ENCODE results near the gene ADGRD1. TPM values are rescaled to one million over a fixed set of nuclear protein-coding genes. Genes with fewer than 3 reads are reported as not detected.

ADGRD1 gene
- total RNA-seq, 1 donor from 2014 or later, result 35.8 TPM

- TF ChIP-seq POLR2A (IDR thresholded peaks at IDR 0.05) (no peak), POLR2AphosphoS5 (IDR thresholded peaks at IDR 0.05; ENCODE audit: insufficient read depth in 1 of 2, low read depth in 1 of 2) (no peak), CTCF (IDR thresholded peaks at IDR 0.05) (no peak)
- no peak for DNase-seq (ENCODE audit: extremely low spot score in 2 of 2)
- H3K27ac ChIP-seq, result no peak overlapping the region
- no peaks in the 10 kb centered on the region for H3K9me3 ChIP-seq
- no peak overlapping the region for H3K4me3 ChIP-seq
- no peaks in the 10 kb centered on the region for H3K27me3 ChIP-seq
- no peaks in the 10 kb centered on the region for H3K4me1 ChIP-seq
- H3K36me3 ChIP-seq, result no peaks in the 10 kb centered on the region
- intact Hi-C loops (cut with DNase I), result no loop called here
Measured at GRCh38 chr12:131054345-131055092, 100.8 kb downstream of the ADGRD1 start.

GRCh38 chr12:131055093-131055465 lies 101.4 kb downstream of the ADGRD1 start:
- intact Hi-C loops (cut with DNase I), result no loop called here
- no peaks in the 10 kb centered on the region for H3K9me3 ChIP-seq
- H3K27me3 ChIP-seq, result no peaks in the 10 kb centered on the region
- TF ChIP-seq POLR2AphosphoS5 (IDR thresholded peaks at IDR 0.05; ENCODE audit: insufficient read depth in 1 of 2, low read depth in 1 of 2) (no peak), POLR2A (IDR thresholded peaks at IDR 0.05) (no peak), CTCF (IDR thresholded peaks at IDR 0.05) (no peak)
- H3K4me3 ChIP-seq, result no peak overlapping the region
- no peaks in the 10 kb centered on the region for H3K4me1 ChIP-seq
- DNase-seq (ENCODE audit: extremely low spot score in 2 of 2), result no peak
- H3K36me3 ChIP-seq, result no peaks in the 10 kb centered on the region
- H3K27ac ChIP-seq, result no peak overlapping the region

DNA sequence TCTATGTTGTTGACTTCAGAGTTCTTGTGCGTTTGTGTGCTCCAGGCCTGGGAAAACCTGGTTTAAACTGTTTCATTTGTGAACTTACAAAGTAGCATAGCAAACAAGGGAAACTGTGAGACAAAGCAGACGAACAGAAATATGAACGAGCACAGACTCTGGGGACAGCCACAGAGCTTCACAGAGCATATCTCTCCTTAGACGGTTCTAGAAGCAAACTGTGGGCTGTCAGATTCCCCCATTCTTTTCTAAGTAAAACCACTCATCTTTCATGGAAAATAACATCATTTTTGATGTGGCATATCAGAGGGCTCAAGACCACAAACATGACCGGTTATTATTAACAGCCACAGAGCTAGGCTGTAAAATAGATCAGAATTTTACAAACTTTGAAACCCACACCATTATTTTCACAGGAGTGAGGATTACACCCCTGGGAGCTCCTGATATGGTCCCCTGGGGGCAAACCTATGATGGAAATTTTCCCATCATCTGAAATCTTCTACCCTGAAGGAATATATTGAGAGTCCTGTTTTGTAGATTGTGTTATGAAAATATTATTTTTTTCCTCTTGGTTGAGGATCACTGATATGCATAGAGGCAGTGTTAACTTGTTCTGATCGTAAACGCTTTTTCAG lies 102.0 kb downstream of the ADGRD1 start:
- H3K4me1 ChIP-seq, result no peaks in the 10 kb centered on the region
- no peak overlapping the region for H3K4me3 ChIP-seq
- H3K27me3 ChIP-seq, result no peaks in the 10 kb centered on the region
- no peak overlapping the region for H3K27ac ChIP-seq
- no peak for TF ChIP-seq POLR2AphosphoS5 (IDR thresholded peaks at IDR 0.05; ENCODE audit: insufficient read depth in 1 of 2, low read depth in 1 of 2)
- TF ChIP-seq POLR2A (IDR thresholded peaks at IDR 0.05), result no peak
- no peak for TF ChIP-seq CTCF (IDR thresholded peaks at IDR 0.05)
- no peaks in the 10 kb centered on the region for H3K9me3 ChIP-seq
- no peak for DNase-seq (ENCODE audit: extremely low spot score in 2 of 2)
- no peaks in the 10 kb centered on the region for H3K36me3 ChIP-seq
- intact Hi-C loops (cut with DNase I), result no loop called here

- no peaks in the 10 kb centered on the region for H3K27me3 ChIP-seq
- no peak overlapping the region for H3K4me3 ChIP-seq
- TF ChIP-seq CTCF (IDR thresholded peaks at IDR 0.05), result no peak
- no peak for TF ChIP-seq POLR2AphosphoS5 (IDR thresholded peaks at IDR 0.05; ENCODE audit: insufficient read depth in 1 of 2, low read depth in 1 of 2)
- TF ChIP-seq POLR2A (IDR thresholded peaks at IDR 0.05), result no peak
- intact Hi-C loops (cut with DNase I), result no loop called here
- no peak overlapping the region for H3K27ac ChIP-seq
- no peaks in the 10 kb centered on the region for H3K9me3 ChIP-seq
- DNase-seq (ENCODE audit: extremely low spot score in 2 of 2), result no peak
- no peaks in the 10 kb centered on the region for H3K36me3 ChIP-seq
- H3K4me1 ChIP-seq, result no peaks in the 10 kb centered on the region
Measured at GRCh38 chr12:131056626-131057025, 102.9 kb downstream of the ADGRD1 start.

- no peak for DNase-seq (ENCODE audit: extremely low spot score in 2 of 2)
- no peaks in the 10 kb centered on the region for H3K36me3 ChIP-seq
- no peaks in the 10 kb centered on the region for H3K9me3 ChIP-seq
- no peaks in the 10 kb centered on the region for H3K4me1 ChIP-seq
- intact Hi-C loops (cut with DNase I), result no loop called here
- TF ChIP-seq POLR2AphosphoS5 (IDR thresholded peaks at IDR 0.05; ENCODE audit: insufficient read depth in 1 of 2, low read depth in 1 of 2), result no peak
- no peak for TF ChIP-seq POLR2A (IDR thresholded peaks at IDR 0.05)
- no peak for TF ChIP-seq CTCF (IDR thresholded peaks at IDR 0.05)
- H3K27ac ChIP-seq, result no peak overlapping the region
- no peaks in the 10 kb centered on the region for H3K27me3 ChIP-seq
- no peak overlapping the region for H3K4me3 ChIP-seq
Measured at GRCh38 chr12:131057211-131057721, 103.6 kb downstream of the ADGRD1 start.

Measured in vagina (tissue), 2 donors.